ENCODE measurements around the gene FASTKD3. TPM values are rescaled to one million over a fixed set of nuclear protein-coding genes. Genes with fewer than 3 reads are reported as not detected.
A peak's percentile ranks its signal among the peaks of the same experiment; 100 is the strongest.

FASTKD3 gene
- total RNA-seq, 1 donor = 12.1 TPM

GRCh38 chr5:7872517-7873130 is 3.8 kb upstream of the FASTKD3 start:
- DNase-seq (ENCODE audit: low read depth) = no peak
- H3K4me3 ChIP-seq (ENCODE audit: low read depth, low read length) = no peak overlapping the region
- TF ChIP-seq CTCF (IDR thresholded peaks at IDR 0.05; ENCODE audit: insufficient read depth, low read length) = no peak

- TF ChIP-seq CTCF (IDR thresholded peaks at IDR 0.05; ENCODE audit: insufficient read depth, low read length) = no peak
- no peak overlapping the region for H3K4me3 ChIP-seq (ENCODE audit: low read depth, low read length)
- no peak for DNase-seq (ENCODE audit: low read depth)
These were observed 2.8 kb upstream of the FASTKD3 start for GRCh38 chr5:7871653-7872052.

GRCh38 chr5:7869474-7870136 is 774 bp upstream of the FASTKD3 start:
- DNase-seq (ENCODE audit: low read depth) = no peak
- peak overlapping the region; percentile 85 for H3K4me3 ChIP-seq (ENCODE audit: low read depth, low read length)
- TF ChIP-seq CTCF (IDR thresholded peaks at IDR 0.05; ENCODE audit: insufficient read depth, low read length) = no peak

- no peak for DNase-seq (ENCODE audit: low read depth)
- H3K4me3 ChIP-seq (ENCODE audit: low read depth, low read length) = peak overlapping the region; percentile 85
- no peak for TF ChIP-seq CTCF (IDR thresholded peaks at IDR 0.05; ENCODE audit: insufficient read depth, low read length)
These were observed 431 bp downstream of the FASTKD3 start for GRCh38 chr5:7868427-7868772.

- no peak for TF ChIP-seq CTCF (IDR thresholded peaks at IDR 0.05; ENCODE audit: insufficient read depth, low read length)
- no peak overlapping the region for H3K4me3 ChIP-seq (ENCODE audit: low read depth, low read length)
- DNase-seq (ENCODE audit: low read depth) = no peak
These were observed 1.6 kb downstream of the FASTKD3 start for GRCh38 chr5:7867260-7867659.

GRCh38 chr5:7866196-7866595 is 2.6 kb downstream of the FASTKD3 start:
- no peak for DNase-seq (ENCODE audit: low read depth)
- no peak for TF ChIP-seq CTCF (IDR thresholded peaks at IDR 0.05; ENCODE audit: insufficient read depth, low read length)
- no peak overlapping the region for H3K4me3 ChIP-seq (ENCODE audit: low read depth, low read length)
